ENCODE measurements around the gene PRPSAP2. TPM values are rescaled to one million over a fixed set of nuclear protein-coding genes. Genes with fewer than 3 reads are reported as not detected.

Gene PRPSAP2
- total RNA-seq, 4 donors from 2014 or later: 20.0 to 48.7 (median 35.0) TPM

- H3K4me1 ChIP-seq: no peaks in the 10 kb centered on the region
- H3K36me3 ChIP-seq: peaks cover 0 to 64% (median 0%) of the 10 kb centered on the region in 3 donors
- TF ChIP-seq POLR2A (IDR thresholded peaks at IDR 0.05) (no peak), CTCF (IDR thresholded peaks at IDR 0.05) (no peak)
- no peaks in the 10 kb centered on the region for H3K9me3 ChIP-seq
- no peaks in the 10 kb centered on the region for H3K27me3 ChIP-seq
- DNase-seq: no peak
- no peak overlapping the region for H3K4me3 ChIP-seq
- no peak overlapping the region for H3K27ac ChIP-seq
Measured at GRCh38 chr17:18910881-18911280, 53.0 kb downstream of the PRPSAP2 start.

GRCh38 chr17:18916816-18917500 lies 59.0 kb downstream of the PRPSAP2 start:
- H3K4me3 ChIP-seq: no peak overlapping the region
- H3K9me3 ChIP-seq: no peaks in the 10 kb centered on the region
- no peak overlapping the region for H3K27ac ChIP-seq
- H3K4me1 ChIP-seq: peaks cover 0 to 24% (median 4%) of the 10 kb centered on the region in 4 donors
- H3K36me3 ChIP-seq: peaks cover 0 to 42% (median 0%) of the 10 kb centered on the region in 3 donors
- DNase-seq: no peak
- no peak for TF ChIP-seq POLR2A (IDR thresholded peaks at IDR 0.05)
- no peaks in the 10 kb centered on the region for H3K27me3 ChIP-seq

- Histone ChIP-seq H3K9me3 (no peaks in the 10 kb centered on the region), H3K36me3 (peaks cover 0 to 36% (median 0%) of the 10 kb centered on the region in 3 donors), H3K4me1 (peaks cover 0 to 28% (median 4%) of the 10 kb centered on the region in 4 donors), H3K27ac (no peak overlapping the region), H3K27me3 (no peaks in the 10 kb centered on the region), H3K4me3 (no peak overlapping the region)
- DNase-seq: no peak
- TF ChIP-seq POLR2A (IDR thresholded peaks at IDR 0.05): no peak
- TF ChIP-seq CTCF (IDR thresholded peaks at IDR 0.05): no peak
Measured at GRCh38 chr17:18917506-18918032, 59.6 kb downstream of the PRPSAP2 start.

GRCh38 chr17:18919963-18920362 lies 62.0 kb downstream of the PRPSAP2 start:
- peaks cover 0 to 38% (median 0%) of the 10 kb centered on the region in 3 donors for H3K36me3 ChIP-seq
- H3K27ac ChIP-seq: peak overlapping the region in 1 of 4 donors; percentile 12
- DNase-seq: peak in 1 of 3 donors; percentile 63

GRCh38 chr17:18920911-18921441 lies 63.0 kb downstream of the PRPSAP2 start:
- DNase-seq: peak in 1 of 3 donors; percentile 31
- TF ChIP-seq CTCF (IDR thresholded peaks at IDR 0.05): no peak
- TF ChIP-seq POLR2A (IDR thresholded peaks at IDR 0.05): no peak
- H3K4me3 ChIP-seq: no peak overlapping the region
- peaks cover 0 to 34% (median 0%) of the 10 kb centered on the region in 3 donors for H3K36me3 ChIP-seq
- H3K27ac ChIP-seq: no peak overlapping the region
- H3K9me3 ChIP-seq: no peaks in the 10 kb centered on the region
- H3K27me3 ChIP-seq: no peaks in the 10 kb centered on the region
- H3K4me1 ChIP-seq: peaks cover 0 to 28% (median 4%) of the 10 kb centered on the region in 4 donors

More at GRCh38 chr17:18919963-18920362, 62.0 kb downstream of the PRPSAP2 start:
- Histone ChIP-seq H3K27me3 (no peaks in the 10 kb centered on the region), H3K4me3 (no peak overlapping the region), H3K4me1 (peaks cover 0 to 28% (median 4%) of the 10 kb centered on the region in 4 donors), H3K9me3 (no peaks in the 10 kb centered on the region)
- TF ChIP-seq POLR2A (IDR thresholded peaks at IDR 0.05) (no peak), CTCF (IDR thresholded peaks at IDR 0.05) (no peak)

GRCh38 chr17:18921485-18921884 lies 63.6 kb downstream of the PRPSAP2 start:
- peaks cover 0 to 28% (median 4%) of the 10 kb centered on the region in 4 donors for H3K4me1 ChIP-seq
- TF ChIP-seq POLR2A (IDR thresholded peaks at IDR 0.05): no peak
- TF ChIP-seq CTCF (IDR thresholded peaks at IDR 0.05): no peak
- H3K27me3 ChIP-seq: no peaks in the 10 kb centered on the region
- no peak for DNase-seq
- peaks cover 0 to 29% (median 0%) of the 10 kb centered on the region in 3 donors for H3K36me3 ChIP-seq
- H3K4me3 ChIP-seq: no peak overlapping the region
- no peaks in the 10 kb centered on the region for H3K9me3 ChIP-seq
- peak overlapping the region in 2 of 4 donors; percentile 6 to 28 for H3K27ac ChIP-seq
